AG04449 (cell line): ENCODE data around the gene GHRH.

Experiments used
- CTCF ChIA-PET: fragments of 350-600 bp; formaldehyde crosslinking; extraction: SDS; loops from one replicate; lab custom pipeline; 2021; ENCODE audit warnings: antibody characterized with exemption; lab: Yijun Ruan, JAX
- POLR2A ChIA-PET: fragments of 400-600, 350-600 bp; formaldehyde crosslinking; extraction: SDS; loops from one replicate; lab custom pipeline; 2020; ENCODE audit warnings: antibody characterized with exemption, inconsistent platforms; lab: Yijun Ruan, JAX
- DNase-seq: peaks from one replicate; pipeline ENCODE4 v3.0.0-alpha.2; 2010; ENCODE audit warnings: low read depth, low spot score
- H3K4me3 ChIP-seq: 2 replicates; pipeline ENCODE4 v1.5.1; 2011; ENCODE audit warnings: low read depth, mild to moderate bottlenecking, control low read depth, low read length
- CTCF ChIP-seq: IDR thresholded peaks from one replicate; pipeline ENCODE4 v1.5.1; 2011; ENCODE audit warnings: mild to moderate bottlenecking, moderate library complexity, low read length, control low read depth, inconsistent platforms; ENCODE audit not compliant: insufficient read depth; ENCODE audit errors: missing control alignments

GHRH gene

GRCh38 chr20:37238426-37238825, 23.2 kb downstream of the GHRH start:
- TF ChIP-seq CTCF: no peak
- CTCF ChIA-PET: no interaction called here
- POLR2A ChIA-PET: no interaction called here
- H3K4me3 ChIP-seq: no peak overlapping the region
- DNase-seq: no peak

GRCh38 chr20:37237656-37238055, 24.0 kb downstream of the GHRH start:
- no peak for DNase-seq
- ChIA-PET POLR2A (no interaction called here), CTCF (interaction anchor here (2.2 kb wide), 1 partner anchor 35 kb away, joined by 9 read pairs; no protein-coding TSS in a partner anchor)
- no peak overlapping the region for H3K4me3 ChIP-seq
- TF ChIP-seq CTCF: no peak

- DNase-seq: no peak
- ChIA-PET CTCF (interaction anchor here (0.9 to 2.2 kb wide), 4 partner anchors 15 to 299 kb away, joined by 3 to 9 read pairs (median 5); no protein-coding TSS in a partner anchor), POLR2A (interaction anchor here (0.6 kb wide), 1 partner anchor 515 kb away, joined by 3 read pairs; no protein-coding TSS in a partner anchor)
- H3K4me3 ChIP-seq: no peak overlapping the region
- no peak for TF ChIP-seq CTCF
Observed at GRCh38 chr20:37236462-37236861, 25.2 kb downstream of the GHRH start.

GRCh38 chr20:37235065-37235464, 26.5 kb downstream of the GHRH start:
- ChIA-PET POLR2A (no interaction called here), CTCF (no interaction called here)
- TF ChIP-seq CTCF: no peak
- H3K4me3 ChIP-seq: no peak overlapping the region
- DNase-seq: no peak

GRCh38 chr20:37234254-37234581, 27.4 kb downstream of the GHRH start:
- CTCF ChIA-PET: no interaction called here
- no peak for TF ChIP-seq CTCF
- POLR2A ChIA-PET: no interaction called here
- no peak overlapping the region for H3K4me3 ChIP-seq
- DNase-seq: no peak

- no peak for TF ChIP-seq CTCF
- DNase-seq: no peak
- CTCF ChIA-PET: interaction anchor here (1.1 kb wide), 1 partner anchor 31 kb away, joined by 3 read pairs; no protein-coding TSS in a partner anchor
- POLR2A ChIA-PET: no interaction called here
- H3K4me3 ChIP-seq: no peak overlapping the region
Observed at GRCh38 chr20:37233548-37234253, 27.9 kb downstream of the GHRH start.
